ENCODE results near the gene LMF1. TPM values are rescaled to one million over a fixed set of nuclear protein-coding genes. Genes with fewer than 3 reads are reported as not detected.
"Not testable (repeated sequence)": the region's sequence is repeated elsewhere in the genome, so short reads cannot be mapped to it uniquely, and the experiment has no call there.

LMF1 gene
- total RNA-seq, 6 donors from 2014 or later, result 20.3 to 147 (median 28.2) TPM

DNA sequence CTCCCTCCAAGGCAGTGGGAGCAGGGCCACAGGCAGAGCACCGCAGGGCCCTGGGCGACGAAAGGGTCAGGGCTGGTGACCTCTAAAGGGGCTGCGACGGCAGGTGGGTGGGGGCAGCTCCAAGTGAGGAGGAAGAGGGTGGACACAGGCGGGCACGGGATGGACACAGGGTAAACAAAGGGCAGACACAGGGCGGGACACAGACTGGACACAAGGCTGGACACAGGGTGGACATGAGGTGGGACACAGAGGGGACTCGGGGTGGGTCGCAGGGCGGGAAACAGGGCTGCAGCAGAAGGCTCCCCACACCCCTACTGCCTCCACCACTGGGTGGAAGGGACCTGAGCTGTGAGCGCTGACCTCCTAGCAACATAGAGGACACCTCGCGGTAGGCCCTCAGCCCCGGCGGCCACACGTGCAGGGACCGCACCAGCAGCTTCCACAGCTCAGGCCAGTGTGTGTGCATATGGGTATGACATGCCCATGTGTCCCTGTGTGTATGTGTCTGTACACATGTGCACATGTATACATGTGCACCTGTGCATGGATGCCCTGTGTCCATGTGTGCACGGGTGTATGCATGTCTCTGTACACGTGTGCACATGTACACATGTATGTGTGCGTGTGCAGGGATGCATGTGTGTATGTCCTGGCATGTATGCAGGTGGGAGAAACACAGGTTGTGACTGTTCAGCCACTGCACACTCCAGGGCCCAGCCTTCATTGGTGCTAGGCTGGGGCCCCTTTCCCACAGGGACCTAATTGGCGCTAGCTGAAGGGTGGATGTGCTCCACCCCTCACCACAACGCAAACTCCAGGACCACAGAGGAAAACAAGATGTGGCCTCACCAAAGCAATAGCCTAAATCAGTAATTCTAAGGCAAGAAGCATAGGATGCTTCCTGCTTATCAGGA, 7.6 kb downstream of the LMF1 start:
- DNase-seq, result no peak
- Histone ChIP-seq H3K36me3 (peaks cover 0 to 9% (median 1%) of the 10 kb centered on the region in 4 donors), H3K27ac (peak overlapping the region; percentile 73 to 83 (median 78)), H3K4me3 (peak overlapping the region in 1 of 4 donors; percentile 30), H3K9me3 (no peaks in the 10 kb centered on the region), H3K27me3 (no peaks in the 10 kb centered on the region), H3K4me1 (peaks cover 3 to 17% (median 6%) of the 10 kb centered on the region in 4 donors)
- TF ChIP-seq POLR2A (IDR thresholded peaks at IDR 0.05) (no peak), EP300 (IDR thresholded peaks at IDR 0.05) (no peak), POLR2AphosphoS5 (IDR thresholded peaks at IDR 0.05) (no peak), CTCF (IDR thresholded peaks at IDR 0.05) (no peak)
- 86 to 88% methylated on average over 20 to 23 of the region's 23 CpGs for WGBS, 2 donors
- peak; percentile 9 for ATAC-seq (ENCODE audit: low FRiP score in 2 of 2)

- ATAC-seq (ENCODE audit: low FRiP score in 2 of 2) (no peak), DNase-seq (no peak)
- no peak overlapping the region for H3K4me3 ChIP-seq
- peaks cover 0 to 7% (median 1%) of the 10 kb centered on the region in 4 donors for H3K36me3 ChIP-seq
- no peaks in the 10 kb centered on the region for H3K9me3 ChIP-seq
- peaks cover 3 to 17% (median 6%) of the 10 kb centered on the region in 4 donors for H3K4me1 ChIP-seq
- TF ChIP-seq POLR2AphosphoS5 (IDR thresholded peaks at IDR 0.05) (no peak), POLR2A (IDR thresholded peaks at IDR 0.05) (no peak), CTCF (IDR thresholded peaks at IDR 0.05) (no peak), EP300 (IDR thresholded peaks at IDR 0.05) (no peak)
- H3K27me3 ChIP-seq, result no peaks in the 10 kb centered on the region
- WGBS, 2 donors, result 93 to 96% methylated on average over 20 to 22 of the region's 22 CpGs
- H3K27ac ChIP-seq, result no peak overlapping the region
Measured at GRCh38 chr16:962366-962765, 8.4 kb downstream of the LMF1 start.

GRCh38 chr16:959232-960040, 11.3 kb downstream of the LMF1 start:
- DNase-seq (no peak), ATAC-seq (ENCODE audit: low FRiP score in 2 of 2) (no peak)
- Histone ChIP-seq H3K36me3 (peaks cover 0 to 4% (median 0%) of the 10 kb centered on the region in 4 donors), H3K27ac (no peak overlapping the region), H3K4me1 (peaks cover 3 to 11% (median 6%) of the 10 kb centered on the region in 4 donors), H3K4me3 (no peak overlapping the region), H3K27me3 (no peaks in the 10 kb centered on the region), H3K9me3 (no peaks in the 10 kb centered on the region)
- TF ChIP-seq POLR2AphosphoS5 (IDR thresholded peaks at IDR 0.05), result no peak
- TF ChIP-seq CTCF (IDR thresholded peaks at IDR 0.05), result no peak
- TF ChIP-seq POLR2A (IDR thresholded peaks at IDR 0.05), result no peak
- no peak for TF ChIP-seq EP300 (IDR thresholded peaks at IDR 0.05)
- 90 to 94% methylated on average over 24 of the region's 24 CpGs for WGBS, 2 donors

- not testable (repeated sequence) for H3K27me3 ChIP-seq; H3K27ac ChIP-seq; ATAC-seq (ENCODE audit: low FRiP score in 2 of 2); H3K4me3 ChIP-seq; DNase-seq; H3K9me3 ChIP-seq; H3K4me1 ChIP-seq
- WGBS, 2 donors, result 96% methylated on average over 27 of the region's 27 CpGs
- peaks cover 5 to 26% (median 15%) of the 10 kb centered on the region in 4 donors for H3K36me3 ChIP-seq
Measured at GRCh38 chr16:955766-956165, 15.0 kb downstream of the LMF1 start.

GRCh38 chr16:953818-954217, 17.0 kb downstream of the LMF1 start:
- H3K4me1 ChIP-seq; H3K27me3 ChIP-seq; DNase-seq; ATAC-seq (ENCODE audit: low FRiP score in 2 of 2); H3K9me3 ChIP-seq; H3K27ac ChIP-seq; H3K4me3 ChIP-seq: not testable (repeated sequence)
- peaks cover 5 to 26% (median 15%) of the 10 kb centered on the region in 4 donors for H3K36me3 ChIP-seq
- WGBS, 2 donors, result 88 to 91% methylated on average over 3 to 4 of the region's 7 CpGs

Measured in upper lobe of left lung (tissue), 6 donors.